ENCODE data around the gene IRX4.
"Not testable (repeated sequence)": the region's sequence is repeated elsewhere in the genome, so short reads cannot be mapped to it uniquely, and the experiment has no call there.

The IRX4 gene

GRCh38 chr5:1855075-1855474 lies 27.6 kb downstream of the IRX4 start:
- no peak for DNase-seq

GRCh38 chr5:1853531-1853930 lies 29.2 kb downstream of the IRX4 start:
- DNase-seq = no peak

- no peak for DNase-seq
Observed at GRCh38 chr5:1852324-1852947, 30.3 kb downstream of the IRX4 start.

GRCh38 chr5:1851290-1851934 lies 31.3 kb downstream of the IRX4 start:
- no peak for DNase-seq

GRCh38 chr5:1850324-1851154 lies 32.2 kb downstream of the IRX4 start:
- no peak for DNase-seq

- no peak for DNase-seq
Observed at GRCh38 chr5:1847611-1848010, 35.1 kb downstream of the IRX4 start.

GRCh38 chr5:1847056-1847455 lies 35.7 kb downstream of the IRX4 start:
- no peak for DNase-seq

GRCh38 chr5:1846583-1846982 lies 36.1 kb downstream of the IRX4 start:
- DNase-seq = no peak

GRCh38 chr5:1845696-1846095 lies 37.0 kb downstream of the IRX4 start:
- DNase-seq = no peak

- DNase-seq = no peak
Observed at GRCh38 chr5:1844708-1845436, 37.9 kb downstream of the IRX4 start.

- not testable (repeated sequence) for DNase-seq
Observed at GRCh38 chr5:1843761-1844160, 39.0 kb downstream of the IRX4 start.

GRCh38 chr5:1842004-1842819 lies 40.5 kb downstream of the IRX4 start:
- no peak for DNase-seq

GRCh38 chr5:1840741-1841521 lies 41.8 kb downstream of the IRX4 start:
- DNase-seq = no peak

GRCh38 chr5:1840071-1840547 lies 42.6 kb downstream of the IRX4 start:
- DNase-seq = no peak

GRCh38 chr5:1838013-1838412 lies 44.7 kb downstream of the IRX4 start:
- DNase-seq = no peak

- DNase-seq = no peak
Observed at GRCh38 chr5:1836891-1837880, 45.5 kb downstream of the IRX4 start.

- no peak for DNase-seq
Observed at GRCh38 chr5:1836176-1836890, 46.4 kb downstream of the IRX4 start.

- no peak for DNase-seq
Observed at GRCh38 chr5:1835431-1835830, 47.3 kb downstream of the IRX4 start.

- DNase-seq = no peak
Observed at GRCh38 chr5:1834721-1835429, 47.9 kb downstream of the IRX4 start.

Data from CD4-positive, alpha-beta T cell treated with Interleukin-4 for 4 hours (primary cell).